Measurements from ENCODE around the gene GK.
"Not testable (repeated sequence)": the region's sequence is repeated elsewhere in the genome, so short reads cannot be mapped to it uniquely, and the experiment has no call there.

The GK gene

GRCh38 chrX:30653415-30654131 is at the start of gene GK:
TSS of gene GK (plus strand) at chrX:30653423. CDS start at chrX:30653538, 115 bp downstream.
- no peak for DNase-seq (ENCODE audit: low read depth)

- no peak for DNase-seq (ENCODE audit: low read depth)
Observed at GRCh38 chrX:30607155-30607554, 46.1 kb upstream of the GK start.

DNA sequence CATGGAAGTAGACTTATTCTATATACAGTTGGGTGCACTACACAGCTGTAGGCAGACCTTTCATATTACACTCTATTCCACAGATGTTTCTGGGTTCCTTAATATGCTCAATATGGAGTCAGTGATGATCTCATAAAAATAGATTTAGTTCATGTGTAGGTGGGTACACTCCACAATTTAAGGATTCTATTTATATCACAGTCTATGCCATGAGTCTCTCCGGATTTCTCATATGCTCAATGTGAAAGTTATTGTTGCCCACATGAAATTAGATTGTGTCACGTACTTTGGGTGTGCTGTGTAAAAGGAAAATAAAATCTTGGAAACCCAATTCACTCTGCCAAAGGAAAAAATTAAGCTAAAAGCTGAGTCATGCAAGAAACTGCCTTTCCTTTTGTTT is 43.2 kb upstream of the GK start:
- no peak for DNase-seq (ENCODE audit: low read depth)

- DNase-seq (ENCODE audit: low read depth), result no peak
Observed at GRCh38 chrX:30612250-30612655, 41.0 kb upstream of the GK start.

- DNase-seq (ENCODE audit: low read depth), result no peak
Observed at GRCh38 chrX:30613721-30614120, 39.5 kb upstream of the GK start.

DNA sequence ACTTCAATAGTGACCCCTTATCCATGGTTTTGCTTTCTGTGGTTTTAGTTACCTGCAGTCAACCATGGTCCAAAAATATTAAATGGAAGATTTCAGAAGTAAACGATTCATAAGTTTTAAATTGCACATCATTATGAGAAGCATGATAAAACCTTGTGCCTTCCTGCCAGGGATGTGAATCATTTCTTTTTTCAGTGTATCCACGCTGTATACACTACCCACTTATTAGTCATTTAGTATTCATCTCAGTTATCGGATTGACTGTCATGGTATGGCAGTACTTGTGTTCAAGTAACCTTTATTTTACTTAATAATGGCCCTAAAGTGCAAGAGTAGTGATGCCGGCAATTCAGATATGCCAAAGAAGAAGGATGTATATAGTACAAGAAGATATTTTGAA is 38.0 kb upstream of the GK start:
- DNase-seq (ENCODE audit: low read depth), result no peak

GRCh38 chrX:30618160-30618765 is 35.0 kb upstream of the GK start:
- no peak for DNase-seq (ENCODE audit: low read depth)

DNA sequence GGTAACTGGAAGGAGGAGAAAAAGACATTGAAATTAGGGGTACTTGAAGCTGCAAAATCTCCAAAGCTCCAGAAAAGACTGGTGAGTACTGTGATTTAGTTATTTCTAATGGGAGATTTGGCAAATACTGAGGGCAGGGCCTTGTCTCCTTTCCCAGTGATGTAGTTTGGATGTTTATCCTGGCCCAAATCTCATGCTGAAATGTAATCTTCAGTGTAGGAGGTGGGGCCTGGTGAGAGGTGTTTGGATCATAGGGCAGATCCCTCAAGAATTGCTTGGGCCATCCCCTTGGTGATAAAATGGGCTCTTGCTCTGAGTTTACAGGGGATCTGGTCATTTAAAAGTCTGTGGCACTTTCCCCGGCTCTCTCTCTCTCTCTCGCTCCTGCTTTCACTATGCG is 33.1 kb upstream of the GK start:
- no peak for DNase-seq (ENCODE audit: low read depth)

DNA sequence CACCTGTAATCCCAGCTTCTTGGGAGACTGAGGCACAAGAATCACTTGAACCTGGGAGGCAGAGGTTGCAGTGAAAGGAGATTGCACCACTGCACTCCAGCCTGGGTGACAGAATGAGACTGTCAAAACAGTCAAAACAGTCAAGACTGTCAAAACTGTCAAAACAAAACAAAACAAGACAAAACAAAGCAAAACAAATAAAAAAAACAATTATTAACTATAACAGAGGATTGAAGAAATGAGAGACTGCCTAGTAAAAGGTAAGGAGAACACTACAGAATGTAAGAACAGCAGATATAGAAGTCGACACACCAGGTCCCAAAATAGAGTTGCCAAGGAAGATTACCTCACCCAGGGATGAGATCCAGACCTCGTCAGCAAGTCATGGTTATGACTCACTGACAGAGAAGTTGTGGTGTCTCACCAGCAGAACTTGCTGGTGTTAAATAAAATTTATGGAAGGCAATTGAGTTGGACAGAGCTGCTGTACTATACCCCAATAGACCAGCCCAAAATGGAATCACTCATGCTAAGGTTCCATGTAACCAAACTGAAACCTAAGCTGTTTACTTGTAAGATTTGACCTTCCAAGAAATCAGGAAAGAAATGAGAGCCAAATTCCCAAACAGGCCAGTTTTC is 32.1 kb upstream of the GK start:
- no peak for DNase-seq (ENCODE audit: low read depth)

GRCh38 chrX:30622361-30622760 is 30.9 kb upstream of the GK start:
- no peak for DNase-seq (ENCODE audit: low read depth)

- DNase-seq (ENCODE audit: low read depth), result no peak
Observed at GRCh38 chrX:30626402-30626801, 26.8 kb upstream of the GK start.

- no peak for DNase-seq (ENCODE audit: low read depth)
Observed at GRCh38 chrX:30627818-30628652, 25.2 kb upstream of the GK start.

GRCh38 chrX:30634070-30634469 is 19.2 kb upstream of the GK start:
- DNase-seq (ENCODE audit: low read depth), result not testable (repeated sequence)

GRCh38 chrX:30635630-30636029 is 17.6 kb upstream of the GK start:
- DNase-seq (ENCODE audit: low read depth), result no peak

- no peak for DNase-seq (ENCODE audit: low read depth)
Observed at GRCh38 chrX:30637874-30638815, 15.1 kb upstream of the GK start.

GRCh38 chrX:30639702-30640101 is 13.5 kb upstream of the GK start:
- DNase-seq (ENCODE audit: low read depth), result not testable (repeated sequence)

- no peak for DNase-seq (ENCODE audit: low read depth)
Observed at GRCh38 chrX:30642642-30643041, 10.6 kb upstream of the GK start.

DNA sequence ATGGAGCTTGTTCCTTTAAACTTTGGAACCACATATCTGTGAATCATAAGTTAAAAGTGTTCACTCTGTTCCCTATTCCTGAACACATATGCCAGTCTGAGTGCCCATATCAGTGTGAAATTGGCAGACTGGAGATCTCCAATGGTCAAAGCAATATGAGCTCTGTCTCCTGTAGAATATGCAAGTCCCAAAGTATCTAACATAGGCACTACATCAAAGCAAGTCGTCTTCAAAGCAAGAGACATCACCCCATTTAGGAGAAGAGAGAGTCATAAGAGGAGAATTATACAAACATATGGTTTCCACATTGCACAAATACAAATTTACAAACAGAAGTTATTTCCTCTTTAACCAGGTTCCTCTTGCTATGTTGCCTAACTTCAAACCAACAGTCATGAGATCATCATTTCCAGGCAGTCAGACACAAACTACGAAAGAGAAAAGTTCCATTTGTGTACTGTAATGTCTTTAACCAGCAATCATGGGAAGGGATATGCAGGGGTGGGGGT is 9.9 kb upstream of the GK start:
- DNase-seq (ENCODE audit: low read depth), result no peak

DNA sequence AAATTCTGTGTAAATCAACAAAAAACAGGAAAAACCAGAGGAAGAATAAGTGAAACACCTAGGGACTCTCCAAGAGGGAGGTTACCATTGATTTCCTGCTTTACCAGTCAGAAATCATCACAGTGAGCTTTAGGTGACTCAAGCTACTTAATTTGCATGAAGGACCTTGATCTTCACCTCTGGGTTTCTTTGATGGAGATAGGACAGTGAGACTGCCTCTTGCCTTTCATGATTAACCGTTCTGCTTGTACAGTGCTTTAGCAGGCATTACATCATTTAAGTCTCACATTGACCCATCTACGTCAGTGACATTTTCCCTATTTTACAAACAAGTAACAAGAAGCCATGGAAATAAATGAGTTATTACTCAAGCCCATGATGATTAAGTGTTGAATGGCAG is 3.4 kb upstream of the GK start:
- no peak for DNase-seq (ENCODE audit: low read depth)

- DNase-seq (ENCODE audit: low read depth), result peak; percentile 82
Observed at GRCh38 chrX:30652527-30653414, 452 bp upstream of the GK start.
